ENCODE results near the gene ARHGAP30. TPM values are rescaled to one million over a fixed set of nuclear protein-coding genes. Genes with fewer than 3 reads are reported as not detected.

Gene ARHGAP30
- total and polyA plus RNA-seq, 2 of the 8 experiments (the other 6 are each of a cell fraction or from before 2014, with no cell fraction given), result 0.27 to 0.39 TPM

DNA sequence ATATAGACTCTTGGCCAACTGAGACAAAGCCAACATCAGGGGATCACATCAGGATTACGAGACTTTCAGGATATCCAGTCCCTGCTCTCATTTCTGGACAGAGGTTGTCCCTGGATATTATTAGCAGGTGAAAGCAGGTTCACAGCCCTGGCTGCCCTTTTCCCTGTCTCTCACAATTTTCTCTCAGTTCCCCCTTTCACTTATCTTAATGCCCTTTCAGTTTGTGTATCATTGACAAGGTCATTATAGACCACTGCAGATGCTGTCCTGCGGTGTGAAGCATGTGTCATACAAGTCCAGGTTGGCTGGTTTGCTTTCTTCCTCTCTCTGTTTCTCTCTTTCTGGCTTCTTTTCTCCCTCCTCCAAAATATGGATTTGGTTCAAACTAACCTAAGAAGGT, 26.3 kb upstream of the ARHGAP30 start:
- no peaks in the 10 kb centered on the region for H3K9me3 ChIP-seq (ENCODE audit: insufficient read depth in 2 of 2, low read depth in 1 of 2, low read length in 1 of 2)
- H2AK5ac ChIP-seq (ENCODE audit: low read depth, low read length), result no peak overlapping the region
- H3K79me1 ChIP-seq (ENCODE audit: low read depth, low read length), result 0 out of 2 replicates have a peak, but pooled peaks cover 3% of the 10 kb centered on the region
- no peak overlapping the region for H3K23ac ChIP-seq (ENCODE audit: insufficient read length)
- CTCF ChIA-PET (ENCODE audit: partially characterized antibody), result interaction anchor here (0.7 to 10.0 kb wide), 12 partner anchors 9 to 316 kb away, joined by 3 to 282 read pairs (median 18); partner anchors contain the start of genes ARHGAP30, NECTIN4, PPOX and TSTD1
- no peaks in the 10 kb centered on the region for H3K27me3 ChIP-seq (replicated peaks in 1 of 4; ENCODE audit: control insufficient read depth in 3 of 4, extremely low read depth in 1 of 4, insufficient read depth in 3 of 4, low read length in 3 of 4)
- H4K5ac ChIP-seq (ENCODE audit: insufficient read length, low read depth, low read length), result no peak overlapping the region
- H2BK20ac ChIP-seq (ENCODE audit: low read length), result no peak overlapping the region
- H3K23me2 ChIP-seq (ENCODE audit: low read depth, low read length), result peaks cover 13% of the 10 kb centered on the region
- no peak overlapping the region for H3K4ac ChIP-seq (replicated peaks; ENCODE audit: insufficient read length, low read depth, low read length)
- no peak overlapping the region for H2BK120ac ChIP-seq (replicated peaks; ENCODE audit: low read depth, low read length)
- POLR2A ChIA-PET (ENCODE audit: partially characterized antibody), result interaction anchor here (1.0 to 5.3 kb wide), 3 partner anchors 21 to 75 kb away, joined by 3 to 32 read pairs (median 3); partner anchors contain the start of genes DEDD and F11R
- no peak overlapping the region for H2BK5ac ChIP-seq (ENCODE audit: low read depth, low read length)
- no peaks in the 10 kb centered on the region for H3K79me2 ChIP-seq (ENCODE audit: control insufficient read depth in 1 of 2, insufficient read depth in 2 of 2, low read length in 2 of 2)
- H3K56ac ChIP-seq (replicated peaks; ENCODE audit: insufficient read length, low read depth, low read length), result no peak overlapping the region
- no peak overlapping the region for H2AFZ ChIP-seq (ENCODE audit: low read length)
- H3K4me1 ChIP-seq (replicated peaks in 1 of 4; ENCODE audit: control insufficient read depth in 3 of 4, insufficient read depth in 4 of 4, low read length in 3 of 4), result peaks cover 0 to 6% (median 0%) of the 10 kb centered on the region in 4 experiments; a peak in 2 of 7 replicates
- no peak overlapping the region for H3K27ac ChIP-seq (ENCODE audit: low read depth, low read length)
- no peak overlapping the region for H4K91ac ChIP-seq (replicated peaks; ENCODE audit: insufficient read length, low read length)
- H3K4me2 ChIP-seq (ENCODE audit: insufficient read depth in 1 of 2, low read depth in 2 of 2, low read length in 2 of 2), result no peak overlapping the region
- no peak overlapping the region for H3K4me3 ChIP-seq (ENCODE audit: extremely low read depth in 1 of 4, insufficient read depth in 2 of 4, low read depth in 3 of 4, low read length in 4 of 4)
- H2BK12ac ChIP-seq (ENCODE audit: low read depth, low read length), result no peak overlapping the region
- DNase-seq (ENCODE audit: low read depth in 1 of 2, low spot score in 2 of 2) (no peak), FAIRE-seq (no peak)
- TF ChIP-seq EP300 (IDR thresholded peaks at IDR 0.05; ENCODE audit: borderline replicate concordance in 1 of 2, low read depth in 2 of 2, low read length in 2 of 2) (no peak), KDM4A (IDR thresholded peaks at IDR 0.05; ENCODE audit: low read depth, low read length, severe bottlenecking) (no peak), TEAD4 (IDR thresholded peaks at IDR 0.05; ENCODE audit: low read depth, low read length) (no peak), ASH2L (IDR thresholded peaks at IDR 0.05; ENCODE audit: low read length) (no peak), GABPA (IDR thresholded peaks at IDR 0.05; ENCODE audit: borderline replicate concordance, insufficient read depth, low read length) (no peak)
- H2BK15ac ChIP-seq (ENCODE audit: low read length), result no peak overlapping the region
- peaks cover 0 to 7% (median 0%) of the 10 kb centered on the region in 4 experiments; a peak in 1 of 8 replicates for H3K36me3 ChIP-seq (ENCODE audit: control insufficient read depth in 2 of 4, insufficient read depth in 4 of 4, low read length in 3 of 4)
- no peak overlapping the region for H4K8ac ChIP-seq (ENCODE audit: extremely low read depth, insufficient read depth, low read length)
- no peak overlapping the region for H3K9ac ChIP-seq (replicated peaks in 1 of 4; ENCODE audit: extremely low read depth in 1 of 4, low read depth in 3 of 4, low read length in 3 of 4)
- WGBS, 2 experiments (ENCODE audit: extremely low coverage in 1 of 2, insufficient coverage in 1 of 2, insufficient read length in 1 of 2, insufficient replicate concordance in 2 of 2, low coverage in 1 of 2, low lambda C conversion rate in 2 of 2, missing lambda C conversion rate in 1 of 2), result 82% methylated on average over 2 of the region's 2 CpGs; no CpG with 5 or more reads in 1 of the 2 experiments
- no peak overlapping the region for H3K18ac ChIP-seq (ENCODE audit: extremely low read depth, low read length)
- H4K20me1 ChIP-seq (replicated peaks in 1 of 2; ENCODE audit: control insufficient read depth in 1 of 2, insufficient read depth in 2 of 2, low read length in 2 of 2), result no peaks in the 10 kb centered on the region
- H3K14ac ChIP-seq (ENCODE audit: insufficient read length), result no peak overlapping the region

All from H1 (cell line).